G401 (cell line): Measurements from ENCODE around the gene TYRO3. TPM values are rescaled to one million over a fixed set of nuclear protein-coding genes. Genes with fewer than 3 reads are reported as not detected.
A peak's percentile ranks its signal among the peaks of the same experiment; 100 is the strongest.
"Not testable (repeated sequence)": the region's sequence is repeated elsewhere in the genome, so short reads cannot be mapped to it uniquely, and the experiment has no call there.

Experiments
- DNase-seq: peaks from one replicate; pipeline ENCODE4 v3.0.0-alpha.2; 2015; ENCODE audit warnings: low spot score
- in situ Hi-C: cut with HindIII; loops from 2 replicates; pipeline ENCODE4 v1.10.0; 2016; ENCODE audit warnings: low sequenced_read_pairs, mixed read lengths
- total RNA-seq: library from RNA; depleted of rRNA; stranded (reverse); fragments of >200 nt; shearing (Covaris generic); gene quantifications from 2 replicates; pipeline ENCODE4 v1.2.3, GENCODE V29; 2014

TYRO3 gene
- total RNA-seq, 1 experiment from 2014 or later = 26.2 TPM

GRCh38 chr15:41568350-41569017 is 9.5 kb downstream of the TYRO3 start:
- no peak for DNase-seq
- in situ Hi-C loops = no loop called here

- in situ Hi-C loops, DNase-seq: not testable (repeated sequence)
Measured at GRCh38 chr15:41569232-41569631, 10.2 kb downstream of the TYRO3 start.

- DNase-seq = no peak
- in situ Hi-C loops = no loop called here
Measured at GRCh38 chr15:41570764-41571163, 11.8 kb downstream of the TYRO3 start.

- in situ Hi-C loops = no loop called here
- DNase-seq = no peak
Measured at GRCh38 chr15:41571948-41572347, 12.9 kb downstream of the TYRO3 start.

- in situ Hi-C loops = no loop called here
- DNase-seq = no peak
Measured at GRCh38 chr15:41572866-41573265, 13.9 kb downstream of the TYRO3 start.

- in situ Hi-C loops = no loop called here
- peak; percentile 24 for DNase-seq
Measured at GRCh38 chr15:41573396-41573795, 14.4 kb downstream of the TYRO3 start.

GRCh38 chr15:41574158-41574557 is 15.1 kb downstream of the TYRO3 start:
- no peak for DNase-seq
- in situ Hi-C loops = no loop called here

GRCh38 chr15:41575282-41575681 is 16.3 kb downstream of the TYRO3 start:
- no peak for DNase-seq
- in situ Hi-C loops = no loop called here

GRCh38 chr15:41577863-41578735 is 19.1 kb downstream of the TYRO3 start:
- in situ Hi-C loops = no loop called here
- peak; percentile 80 for DNase-seq

- DNase-seq = no peak
- in situ Hi-C loops = no loop called here
Measured at GRCh38 chr15:41578736-41579383, 19.8 kb downstream of the TYRO3 start.

- in situ Hi-C loops = no loop called here
- no peak for DNase-seq
Measured at GRCh38 chr15:41581110-41581509, 22.1 kb downstream of the TYRO3 start.

- DNase-seq = no peak
- in situ Hi-C loops = no loop called here
Measured at GRCh38 chr15:41583795-41584194, 24.8 kb downstream of the TYRO3 start.

- DNase-seq = no peak
- in situ Hi-C loops = no loop called here
Measured at GRCh38 chr15:41584636-41585126, 25.7 kb downstream of the TYRO3 start.

- peak; percentile 60 for DNase-seq
- in situ Hi-C loops = no loop called here
Measured at GRCh38 chr15:41585127-41586047, 26.4 kb downstream of the TYRO3 start.

- in situ Hi-C loops, DNase-seq: not testable (repeated sequence)
Measured at GRCh38 chr15:41586531-41587282, 27.7 kb downstream of the TYRO3 start.

- in situ Hi-C loops, DNase-seq: not testable (repeated sequence)
Measured at GRCh38 chr15:41589018-41589417, 30.0 kb downstream of the TYRO3 start.

GRCh38 chr15:41589571-41589970 is 30.6 kb downstream of the TYRO3 start:
- in situ Hi-C loops, DNase-seq: not testable (repeated sequence)

- in situ Hi-C loops, DNase-seq: not testable (repeated sequence)
Measured at GRCh38 chr15:41591217-41591616, 32.2 kb downstream of the TYRO3 start.
